HEK293T (cell line): Measurements from ENCODE around the gene STEAP3.
"Not testable (repeated sequence)": the region's sequence is repeated elsewhere in the genome, so short reads cannot be mapped to it uniquely, and the experiment has no call there.

Experiments used
- CTCF ChIA-PET: fragments of 350-600 bp; formaldehyde crosslinking; extraction: SDS; loops from one replicate; lab custom pipeline; 2021; ENCODE audit warnings: antibody characterized with exemption, inconsistent platforms; lab: Yijun Ruan, JAX
- POLR2A ChIA-PET: fragments of 350-600 bp; formaldehyde crosslinking; extraction: SDS; loops from one replicate; lab custom pipeline; 2020; ENCODE audit warnings: antibody characterized with exemption, inconsistent platforms; lab: Yijun Ruan, JAX
- DNase-seq: peaks from one replicate; pipeline ENCODE4 v3.0.0; 2012; ENCODE audit warnings: mixed read lengths; ENCODE audit errors: extremely low spot score
- ARNT ChIP-seq: fragments of 450-650 bp; IDR thresholded peaks from 2 replicates; pipeline ENCODE4 v1.6.1; 2017; ENCODE audit warnings: mild to moderate bottlenecking
- BHLHE40 ChIP-seq: fragments of 450-650 bp; IDR thresholded peaks from 2 replicates; pipeline ENCODE4 v1.6.1; 2016; ENCODE audit warnings: mild to moderate bottlenecking, moderate library complexity, borderline replicate concordance
- CTBP1 ChIP-seq: fragments of 450-650 bp; IDR thresholded peaks from 2 replicates; pipeline ENCODE4 v1.6.1; 2016; ENCODE audit warnings: borderline replicate concordance
- ELF4 ChIP-seq: fragments of 450-650 bp; IDR thresholded peaks from 2 replicates; pipeline ENCODE4 v1.6.1; 2017; ENCODE audit warnings: antibody characterized with exemption
- FOXA1 ChIP-seq: fragments of 450-650 bp; IDR thresholded peaks from 2 replicates; pipeline ENCODE4 v1.6.1; 2016; ENCODE audit warnings: mild to moderate bottlenecking
- FOXK2 ChIP-seq: fragments of 450-650 bp; IDR thresholded peaks from 2 replicates; pipeline ENCODE4 v1.6.1; 2016; ENCODE audit warnings: mild to moderate bottlenecking
- FOXM1 ChIP-seq: fragments of 450-650 bp; IDR thresholded peaks from 2 replicates; pipeline ENCODE4 v1.6.1; 2017; ENCODE audit warnings: mild to moderate bottlenecking, borderline replicate concordance
- HDGF ChIP-seq: fragments of 450-650 bp; IDR thresholded peaks from 2 replicates; pipeline ENCODE4 v1.6.1; 2017; ENCODE audit warnings: antibody characterized with exemption, borderline replicate concordance
- L3MBTL2 ChIP-seq: fragments of 450-650 bp; conservative IDR thresholded peaks from 2 replicates; pipeline ENCODE4 v1.6.1; 2016; ENCODE audit warnings: mild to moderate bottlenecking
- LEF1 ChIP-seq: fragments of 450-650 bp; IDR thresholded peaks from 2 replicates; pipeline ENCODE4 v1.6.1; 2017; ENCODE audit warnings: mild to moderate bottlenecking, borderline replicate concordance
- NFRKB ChIP-seq: fragments of 450-650 bp; IDR thresholded peaks from 2 replicates; pipeline ENCODE4 v1.6.1; 2016; ENCODE audit warnings: mild to moderate bottlenecking, moderate library complexity
- PKNOX1 ChIP-seq: fragments of 450-650 bp; IDR thresholded peaks from 2 replicates; pipeline ENCODE4 v1.6.1; 2016
- SP1 ChIP-seq: fragments of 450-650 bp; IDR thresholded peaks from 2 replicates; pipeline ENCODE4 v1.6.1; 2017
- SUZ12 ChIP-seq: fragments of 450-650 bp; IDR thresholded peaks from 2 replicates; pipeline ENCODE4 v1.6.1; 2016; ENCODE audit warnings: mild to moderate bottlenecking
- TARDBP ChIP-seq: fragments of 450-650 bp; IDR thresholded peaks from 2 replicates; pipeline ENCODE4 v1.6.1; 2016
- ZNF384 ChIP-seq: fragments of 450-650 bp; IDR thresholded peaks from 2 replicates; pipeline ENCODE4 v1.6.1; 2016

Gene STEAP3

DNA sequence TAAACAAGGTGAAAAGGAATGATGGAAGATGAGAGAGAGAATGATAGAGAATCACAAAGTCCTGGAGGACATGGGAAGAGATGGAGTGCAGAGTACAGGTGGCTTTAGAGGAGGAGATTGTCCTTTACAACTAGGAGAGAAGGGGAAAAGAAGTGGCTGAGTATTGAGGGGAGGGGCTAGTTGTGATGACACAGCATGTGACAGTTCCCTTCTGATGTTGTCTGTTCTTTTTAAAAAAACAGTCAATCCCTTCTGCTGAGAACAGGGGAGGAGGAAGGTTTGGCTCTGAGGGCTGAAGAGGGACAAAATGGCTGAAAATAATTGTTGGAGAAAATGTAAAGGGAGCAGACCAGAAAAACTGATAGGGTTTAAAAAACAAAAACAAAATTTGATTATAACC lies 44.0 kb downstream of the STEAP3 start:
- TF ChIP-seq TARDBP, result no peak
- no peak for TF ChIP-seq FOXM1
- no peak for TF ChIP-seq L3MBTL2
- no peak for TF ChIP-seq SP1
- ChIA-PET CTCF (interaction anchor here (1.1 kb wide), 1 partner anchor 34 kb away, joined by 3 read pairs; no protein-coding TSS in a partner anchor), POLR2A (no interaction called here)
- no peak for DNase-seq

GRCh38 chr2:119276864-119277263 lies 53.2 kb downstream of the STEAP3 start:
- TF ChIP-seq CTBP1, result no peak
- no peak for TF ChIP-seq LEF1
- TF ChIP-seq L3MBTL2, result no peak
- TF ChIP-seq PKNOX1, result no peak
- no peak for TF ChIP-seq SP1
- no peak for TF ChIP-seq FOXK2
- TF ChIP-seq NFRKB, result no peak
- no peak for TF ChIP-seq TARDBP
- no peak for TF ChIP-seq BHLHE40
- no peak for TF ChIP-seq ARNT
- no peak for TF ChIP-seq ELF4
- TF ChIP-seq ZNF384, result no peak
- TF ChIP-seq FOXM1, result no peak
- TF ChIP-seq HDGF, result no peak
- TF ChIP-seq FOXA1, result no peak
- ChIA-PET POLR2A (no interaction called here), CTCF (no interaction called here)
- DNase-seq, result no peak

- CTCF ChIA-PET, POLR2A ChIA-PET, DNase-seq: not testable (repeated sequence)
Observed at GRCh38 chr2:119278385-119278784, 54.8 kb downstream of the STEAP3 start.

DNA sequence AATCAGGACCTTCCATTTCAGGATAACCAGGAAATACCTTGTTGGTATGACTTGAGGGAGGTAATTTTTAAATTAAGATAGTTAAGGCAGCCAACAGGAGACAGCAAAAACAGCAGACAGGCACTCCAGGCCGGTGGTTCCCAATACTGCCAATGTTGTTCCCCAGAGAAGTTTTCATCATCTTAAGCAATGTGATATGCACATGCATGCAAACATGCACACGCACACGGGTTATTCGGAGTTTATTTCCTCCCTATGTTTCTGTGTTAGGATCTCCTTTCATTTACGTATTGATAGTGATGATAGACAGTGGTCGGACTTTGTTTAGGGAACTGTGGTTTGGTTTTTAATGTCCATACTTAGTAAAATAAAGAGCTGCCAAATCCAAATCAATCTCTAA lies 55.3 kb downstream of the STEAP3 start:
- ChIA-PET POLR2A (no interaction called here), CTCF (interaction anchor here (1.1 kb wide), 1 partner anchor 12 kb away, joined by 3 read pairs; no protein-coding TSS in a partner anchor)
- DNase-seq, result no peak
- no peak for TF ChIP-seq HDGF
- TF ChIP-seq TARDBP, result no peak
- no peak for TF ChIP-seq SUZ12
- no peak for TF ChIP-seq FOXK2
- TF ChIP-seq ELF4, result no peak
- TF ChIP-seq ARNT, result no peak
- no peak for TF ChIP-seq FOXM1
- TF ChIP-seq CTBP1, result no peak
- TF ChIP-seq ZNF384, result no peak
- TF ChIP-seq LEF1, result no peak
- no peak for TF ChIP-seq PKNOX1
- no peak for TF ChIP-seq L3MBTL2
- no peak for TF ChIP-seq FOXA1
- no peak for TF ChIP-seq BHLHE40
- TF ChIP-seq NFRKB, result no peak

DNA sequence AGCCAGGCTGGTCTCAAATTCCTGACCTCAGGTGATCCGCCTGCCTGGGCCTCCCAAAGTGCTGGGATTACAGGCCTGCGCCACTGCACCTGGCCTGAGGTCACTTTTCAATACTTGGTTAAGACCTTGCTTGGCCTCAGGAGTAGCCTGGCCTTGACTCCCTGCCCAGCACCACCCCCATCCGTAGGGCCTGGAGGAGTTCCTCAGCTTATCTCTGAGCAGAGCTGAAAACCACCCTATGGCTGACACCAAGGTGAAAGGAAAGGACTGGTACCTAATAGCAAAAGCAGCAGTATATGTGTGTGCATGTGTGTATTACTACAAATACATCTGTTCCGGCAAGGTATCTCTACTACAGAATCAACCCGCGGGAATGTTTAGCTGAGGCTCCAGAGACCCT lies 56.0 kb downstream of the STEAP3 start:
- TF ChIP-seq PKNOX1 (no peak), LEF1 (no peak), TARDBP (no peak), SP1 (no peak), ZNF384 (no peak), HDGF (no peak), NFRKB (no peak), SUZ12 (no peak), CTBP1 (no peak), BHLHE40 (no peak), ELF4 (no peak), ARNT (no peak), L3MBTL2 (no peak), FOXM1 (no peak)
- CTCF ChIA-PET, result interaction anchor here (1.0 to 1.1 kb wide), 2 partner anchors 13 to 27 kb away, joined by 3 read pairs; no protein-coding TSS in a partner anchor
- no peak for DNase-seq
- POLR2A ChIA-PET, result no interaction called here

DNA sequence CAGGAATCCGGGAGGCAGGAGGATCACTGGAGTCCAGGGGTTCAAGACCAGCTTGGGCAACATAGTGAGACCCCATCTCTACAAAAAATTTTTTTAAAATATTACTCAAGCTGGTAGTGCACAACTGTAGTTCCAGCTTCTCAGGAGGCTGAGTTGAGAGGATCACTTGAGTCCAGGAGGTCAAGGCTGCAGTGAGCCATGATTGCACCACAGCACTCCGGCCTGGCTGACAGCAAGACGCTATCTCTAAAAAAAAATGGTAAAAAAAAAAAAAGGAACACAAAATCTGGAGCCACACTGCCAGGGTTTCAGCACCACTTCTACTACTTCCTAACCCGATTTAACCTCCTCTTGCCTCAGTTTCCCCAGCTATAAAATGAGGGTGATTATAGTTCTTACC lies 57.0 kb downstream of the STEAP3 start:
- ChIA-PET POLR2A (no interaction called here), CTCF (no interaction called here)
- TF ChIP-seq CTBP1 (no peak), ZNF384 (no peak), HDGF (no peak), ELF4 (no peak), FOXM1 (no peak), FOXK2 (no peak), TARDBP (no peak), ARNT (no peak), SP1 (no peak), L3MBTL2 (no peak), NFRKB (no peak), FOXA1 (no peak), PKNOX1 (no peak), LEF1 (no peak), BHLHE40 (no peak)
- DNase-seq, result no peak
